ENCODE data around the gene GOLGA7B.
"Not testable (repeated sequence)": the region's sequence is repeated elsewhere in the genome, so short reads cannot be mapped to it uniquely, and the experiment has no call there.

The GOLGA7B gene

GRCh38 chr10:97836446-97836845, 13.2 kb upstream of the GOLGA7B start:
- DNase-seq, result no peak

- no peak for DNase-seq
These were observed 11.6 kb upstream of the GOLGA7B start for GRCh38 chr10:97838091-97838490.

GRCh38 chr10:97841166-97841565, 8.5 kb upstream of the GOLGA7B start:
- not testable (repeated sequence) for DNase-seq

GRCh38 chr10:97842114-97842513, 7.5 kb upstream of the GOLGA7B start:
- not testable (repeated sequence) for DNase-seq

- no peak for DNase-seq
These were observed 6.9 kb upstream of the GOLGA7B start for GRCh38 chr10:97842656-97843280.

GRCh38 chr10:97843281-97843671, 6.4 kb upstream of the GOLGA7B start:
- DNase-seq, result no peak

- not testable (repeated sequence) for DNase-seq
These were observed 5.7 kb upstream of the GOLGA7B start for GRCh38 chr10:97843972-97844371.

- no peak for DNase-seq
These were observed 5.0 kb upstream of the GOLGA7B start for GRCh38 chr10:97844678-97845077.

- DNase-seq, result peak; percentile 8
These were observed 448 bp upstream of the GOLGA7B start for GRCh38 chr10:97849103-97849686.

GRCh38 chr10:97850446-97850845, 803 bp downstream of the GOLGA7B start:
- no peak for DNase-seq

- peak; percentile 75 for DNase-seq
These were observed 1.8 kb downstream of the GOLGA7B start for GRCh38 chr10:97851341-97852001.

- DNase-seq, result no peak
These were observed 2.6 kb downstream of the GOLGA7B start for GRCh38 chr10:97852277-97852676.

GRCh38 chr10:97852840-97853405, 3.3 kb downstream of the GOLGA7B start:
- DNase-seq, result no peak

- DNase-seq, result no peak
These were observed 5.1 kb downstream of the GOLGA7B start for GRCh38 chr10:97854743-97855142.

- DNase-seq, result no peak
These were observed 8.4 kb downstream of the GOLGA7B start for GRCh38 chr10:97858001-97858439.

- peak; percentile 40 for DNase-seq
These were observed 11.6 kb downstream of the GOLGA7B start for GRCh38 chr10:97861097-97861750.

GRCh38 chr10:97861924-97862323, 12.3 kb downstream of the GOLGA7B start:
- no peak for DNase-seq

- no peak for DNase-seq
These were observed 14.2 kb downstream of the GOLGA7B start for GRCh38 chr10:97863808-97864207.

GRCh38 chr10:97865488-97865887, 15.8 kb downstream of the GOLGA7B start:
- DNase-seq, result no peak

GRCh38 chr10:97866524-97867219, 17.0 kb downstream of the GOLGA7B start:
- no peak for DNase-seq

GRCh38 chr10:97867220-97867800, 17.7 kb downstream of the GOLGA7B start:
- DNase-seq, result no peak

GRCh38 chr10:97868134-97868685, 18.6 kb downstream of the GOLGA7B start:
- DNase-seq, result no peak
